AG04449 (cell line): ENCODE data around the gene NFS1.

Experiments
- CTCF ChIA-PET: fragments of 350-600 bp; formaldehyde crosslinking; extraction: SDS; loops from one replicate; lab custom pipeline; 2021; ENCODE audit warnings: antibody characterized with exemption; lab: Yijun Ruan, JAX
- POLR2A ChIA-PET: fragments of 400-600, 350-600 bp; formaldehyde crosslinking; extraction: SDS; loops from one replicate; lab custom pipeline; 2020; ENCODE audit warnings: antibody characterized with exemption, inconsistent platforms; lab: Yijun Ruan, JAX
- DNase-seq: peaks from one replicate; pipeline ENCODE4 v3.0.0-alpha.2; 2010; ENCODE audit warnings: low read depth, low spot score
- H3K4me3 ChIP-seq: 2 replicates; pipeline ENCODE4 v1.5.1; 2011; ENCODE audit warnings: low read depth, mild to moderate bottlenecking, control low read depth, low read length
- CTCF ChIP-seq: IDR thresholded peaks from one replicate; pipeline ENCODE4 v1.5.1; 2011; ENCODE audit warnings: mild to moderate bottlenecking, moderate library complexity, low read length, control low read depth, inconsistent platforms; ENCODE audit not compliant: insufficient read depth; ENCODE audit errors: missing control alignments

Gene NFS1

GRCh38 chr20:35680452-35681183, 18.5 kb downstream of the NFS1 start:
- no peak for TF ChIP-seq CTCF
- ChIA-PET CTCF (interaction anchor here (0.9 kb wide), 1 partner anchor 13 kb away, joined by 3 read pairs; no protein-coding TSS in a partner anchor), POLR2A (no interaction called here)
- H3K4me3 ChIP-seq, result no peak overlapping the region
- DNase-seq, result no peak

GRCh38 chr20:35674921-35675320, 24.2 kb downstream of the NFS1 start:
- no peak for TF ChIP-seq CTCF
- ChIA-PET CTCF (interaction anchor here (1.6 kb wide), 1 partner anchor 8 kb away, joined by 7 read pairs; no protein-coding TSS in a partner anchor), POLR2A (no interaction called here)
- DNase-seq, result no peak
- no peak overlapping the region for H3K4me3 ChIP-seq

GRCh38 chr20:35673884-35674283, 25.3 kb downstream of the NFS1 start:
- TF ChIP-seq CTCF, result no peak
- POLR2A ChIA-PET, result no interaction called here
- DNase-seq, result no peak
- CTCF ChIA-PET, result interaction anchor here (1.3 kb wide), 1 partner anchor 50 kb away, joined by 3 read pairs; no protein-coding TSS in a partner anchor
- H3K4me3 ChIP-seq, result no peak overlapping the region

GRCh38 chr20:35669681-35670080, 29.5 kb downstream of the NFS1 start:
- ChIA-PET POLR2A (interaction anchor here (0.7 kb wide), 1 partner anchor 73 kb away, joined by 3 read pairs; the partner anchor contains the start of gene RBM39), CTCF (interaction anchor here (1.6 kb wide), 1 partner anchor 51 kb away, joined by 3 read pairs; no protein-coding TSS in a partner anchor)
- DNase-seq, result no peak
- no peak for TF ChIP-seq CTCF
- no peak overlapping the region for H3K4me3 ChIP-seq

GRCh38 chr20:35669221-35669620, 29.9 kb downstream of the NFS1 start:
- POLR2A ChIA-PET, result interaction anchor here (0.7 kb wide), 1 partner anchor 73 kb away, joined by 3 read pairs; the partner anchor contains the start of gene RBM39

More at GRCh38 chr20:35669221-35669620, 29.9 kb downstream of the NFS1 start:
- DNase-seq, result no peak
- H3K4me3 ChIP-seq, result no peak overlapping the region
- CTCF ChIA-PET, result interaction anchor here (1.6 kb wide), 1 partner anchor 50 kb away, joined by 3 read pairs; no protein-coding TSS in a partner anchor
- TF ChIP-seq CTCF, result no peak
